Stomach (tissue), 9 donors: ENCODE data around the gene NXPH4. TPM values are rescaled to one million over a fixed set of nuclear protein-coding genes. Genes with fewer than 3 reads are reported as not detected.
A peak's percentile ranks its signal among the peaks of the same experiment; 100 is the strongest.

ENCODE experiments used
- DNase-seq, 2 donors: peaks; one replicate each; pipeline versions ENCODE4 v3.0.0 to v3.0.0-alpha.2; 2013 to 2019
- H3K27ac ChIP-seq, 5 donors: fragments of 200-600 bp in 4 of 5; sonication (generic) in 4 of 5; one replicate each; pipeline ENCODE4 v1.5.1; 2013 to 2019; ENCODE audit warnings: mild to moderate bottlenecking in 1 of 5, moderate library complexity in 1 of 5
- H3K27me3 ChIP-seq, 3 donors: fragments of 200-600 bp; sonication (generic); one replicate each; pipeline ENCODE4 v1.5.1; 2017 to 2019; ENCODE audit warnings: mixed run types in 1 of 3
- H3K36me3 ChIP-seq, 4 donors: fragments of 200-600 bp; sonication (generic); 1 replicate in 3 of 4; 2 replicates in 1 of 4; pipeline ENCODE4 v1.5.1; 2016 to 2019
- H3K4me1 ChIP-seq, 4 donors: fragments of 200-600 bp; sonication (generic); one replicate each; pipeline ENCODE4 v1.5.1; 2016 to 2019
- H3K4me3 ChIP-seq, 4 donors: fragments of 200-600 bp; sonication (generic) in 3 of 4; one replicate each; pipeline ENCODE4 v1.5.1; 2016 to 2019; ENCODE audit warnings: mild to moderate bottlenecking in 1 of 4
- H3K9me3 ChIP-seq, 4 donors: fragments of 200-600 bp; sonication (generic); one replicate each; pipeline ENCODE4 v1.5.1; 2016 to 2019
- CTCF ChIP-seq, 7 experiments: fragments of 450-650 bp in 4 of 7; fragments of 200-600 bp in 3 of 7; sonication (generic) in 3 of 7; IDR thresholded peaks; one replicate each; pipeline ENCODE4 v1.5.1; 2016 to 2019; ENCODE audit warnings: antibody characterized with exemption in 7 of 7, control low read depth in 2 of 7, mild to moderate bottlenecking in 1 of 7
- EP300 ChIP-seq: sonication (generic); formaldehyde crosslinking; IDR thresholded peaks from one replicate; pipeline ENCODE4 v1.6.1; 2017; ENCODE audit warnings: antibody characterized with exemption
- POLR2A ChIP-seq, 4 donors: fragments of 450-650 bp; IDR thresholded peaks; one replicate each; pipeline ENCODE4 v1.6.1; 2016; ENCODE audit warnings: antibody characterized with exemption in 4 of 4, control low read depth in 2 of 4, mild to moderate bottlenecking in 1 of 4, moderate library complexity in 1 of 4
- POLR2AphosphoS5 ChIP-seq, 3 donors: sonication (generic); formaldehyde crosslinking; IDR thresholded peaks; one replicate each; pipeline ENCODE4 v1.6.1; 2016; ENCODE audit warnings: antibody characterized with exemption in 3 of 3
- WGBS, 5 donors: extraction: QIAGEN DNeasy Blood & Tissue Kit in 3 of 5; methylation state at CpG; one replicate each; pipeline versions ENCODE4 v1.1.5 to v1.1.7; 2013 to 2018; 5-methylcytosine and 5-hydroxymethylcytosine counted together
- intact Hi-C: fragments of 100-400 bp; cut with DNase I; formaldehyde crosslinking; loops from one replicate; pipeline ENCODE4 v1.15.1; 2023; ENCODE audit warnings: low total_unique reads
- polyA plus RNA-seq, 3 donors: library from polyadenylated mRNA; stranded (reverse); fragments of 200-250 nt; gene quantifications; one replicate each; pipeline ENCODE4 v1.2.3, GENCODE V29; 2013
- total RNA-seq, 5 donors: library from RNA; depleted of rRNA; stranded (reverse); fragments of >200 nt; gene quantifications; one replicate each; pipeline versions ENCODE4 v1.1.0 to v1.2.3, GENCODE V29; 2014 to 2016
- donor health status: healthy with polysubstance abuse.
- donor health status: Bipolar disorder and iron deficiency.
- donor health status: healthy.

The NXPH4 gene
- total and polyA plus RNA-seq, 8 donors, result 0.18 to 0.44 (median 0.30) TPM; not detected in 5

GRCh38 chr12:57213763-57214397, 2.7 kb upstream of the NXPH4 start:
- intact Hi-C loops, result loop anchor here (5.0 kb wide), 1 partner anchor 33 kb away; no protein-coding TSS in a partner anchor
- H3K27ac ChIP-seq, result no peak overlapping the region
- DNase-seq, result no peak
- peaks cover 19 to 47% (median 40%) of the 10 kb centered on the region in 4 donors for H3K4me1 ChIP-seq
- 54 to 66% (median 60%) methylated on average over 4 of the region's 4 CpGs for WGBS, 5 donors
- H3K27me3 ChIP-seq, result peaks cover 22 to 55% (median 45%) of the 10 kb centered on the region in 3 donors
- TF ChIP-seq POLR2AphosphoS5 (IDR thresholded peaks at IDR 0.05) (no peak), EP300 (no peak)
- no peak overlapping the region for H3K4me3 ChIP-seq
- no peaks in the 10 kb centered on the region for H3K9me3 ChIP-seq
- peaks cover 10 to 40% (median 40%) of the 10 kb centered on the region in 4 donors for H3K36me3 ChIP-seq

- intact Hi-C loops, result loop anchor here (5.0 kb wide), 1 partner anchor 33 kb away; no protein-coding TSS in a partner anchor
- peaks cover 19 to 47% (median 40%) of the 10 kb centered on the region in 4 donors for H3K4me1 ChIP-seq
- no peak overlapping the region for H3K27ac ChIP-seq
- 1 to 4% (median 2%) methylated on average over 13 to 14 of the region's 14 CpGs for WGBS, 5 donors
- no peaks in the 10 kb centered on the region for H3K9me3 ChIP-seq
- peaks cover 10 to 35% (median 35%) of the 10 kb centered on the region in 4 donors for H3K36me3 ChIP-seq
- TF ChIP-seq POLR2A (IDR thresholded peaks at IDR 0.05), result no peak
- peak in 5 of 7 experiments; percentile 61 to 84 (median 66) for TF ChIP-seq CTCF (IDR thresholded peaks at IDR 0.05)
- H3K27me3 ChIP-seq, result peaks cover 26 to 60% (median 50%) of the 10 kb centered on the region in 3 donors
- H3K4me3 ChIP-seq, result no peak overlapping the region
- DNase-seq, result peak; percentile 69 to 88
Measured at GRCh38 chr12:57214398-57214781, 2.2 kb upstream of the NXPH4 start.

- DNase-seq, result no peak
- H3K9me3 ChIP-seq, result no peaks in the 10 kb centered on the region
- H3K4me1 ChIP-seq, result peaks cover 19 to 49% (median 41%) of the 10 kb centered on the region in 4 donors
- H3K27me3 ChIP-seq, result peaks cover 29 to 67% (median 57%) of the 10 kb centered on the region in 3 donors
- H3K36me3 ChIP-seq, result peaks cover 8 to 29% (median 28%) of the 10 kb centered on the region in 4 donors
- intact Hi-C loops, result no loop called here
- H3K27ac ChIP-seq, result no peak overlapping the region
- no peak overlapping the region for H3K4me3 ChIP-seq
- TF ChIP-seq POLR2A (IDR thresholded peaks at IDR 0.05) (no peak), POLR2AphosphoS5 (IDR thresholded peaks at IDR 0.05) (no peak), CTCF (IDR thresholded peaks at IDR 0.05) (no peak), EP300 (no peak)
- 20 to 32% (median 30%) methylated on average over 10 to 11 of the region's 11 CpGs for WGBS, 5 donors
Measured at GRCh38 chr12:57215065-57215464, 1.5 kb upstream of the NXPH4 start.

- Histone ChIP-seq H3K4me3 (peak overlapping the region; percentile 39 to 60 (median 48)), H3K9me3 (no peaks in the 10 kb centered on the region), H3K36me3 (peaks cover 6 to 23% (median 22%) of the 10 kb centered on the region in 4 donors), H3K27ac (no peak overlapping the region), H3K27me3 (peaks cover 29 to 73% (median 62%) of the 10 kb centered on the region in 3 donors), H3K4me1 (peaks cover 19 to 53% (median 43%) of the 10 kb centered on the region in 4 donors)
- DNase-seq, result peak in 1 of 2 donors; percentile 61
- intact Hi-C loops, result no loop called here
- 7 to 17% (median 14%) methylated on average over 7 of the region's 7 CpGs for WGBS, 5 donors
- TF ChIP-seq CTCF (IDR thresholded peaks at IDR 0.05), result no peak
Measured at GRCh38 chr12:57215668-57216013, 953 bp upstream of the NXPH4 start.
